PFSK-1 (cell line): ENCODE results near the gene RAB6A.

ENCODE experiments used
- FOXP2 ChIP-seq: optimal IDR thresholded peaks from 2 replicates; pipeline ENCODE3; 2011; ENCODE audit warnings: borderline replicate concordance, control low read depth, inconsistent platforms; ENCODE audit not compliant: insufficient read depth; ENCODE audit errors: extremely low read length, extremely low read depth
- POLR2AphosphoS5 ChIP-seq: IDR thresholded peaks from 2 replicates; pipeline ENCODE4 v1.6.1; 2012; ENCODE audit warnings: low read depth, mild to moderate bottlenecking, control low read depth, low read length, moderate library complexity
- TF ChIP-seq, protein P1 (sequence below), 2 experiments: IDR thresholded peaks; 2 replicates each; pipeline versions ENCODE4 v1.6.1 to v1.8.0; 2011 to 2012; ENCODE audit warnings: low read depth in 2 of 2, low read length in 2 of 2, control low read depth in 1 of 2, inconsistent platforms in 1 of 2, mild to moderate bottlenecking in 1 of 2, moderate library complexity in 1 of 2; ENCODE audit not compliant: insufficient read depth in 1 of 2

DNA sequence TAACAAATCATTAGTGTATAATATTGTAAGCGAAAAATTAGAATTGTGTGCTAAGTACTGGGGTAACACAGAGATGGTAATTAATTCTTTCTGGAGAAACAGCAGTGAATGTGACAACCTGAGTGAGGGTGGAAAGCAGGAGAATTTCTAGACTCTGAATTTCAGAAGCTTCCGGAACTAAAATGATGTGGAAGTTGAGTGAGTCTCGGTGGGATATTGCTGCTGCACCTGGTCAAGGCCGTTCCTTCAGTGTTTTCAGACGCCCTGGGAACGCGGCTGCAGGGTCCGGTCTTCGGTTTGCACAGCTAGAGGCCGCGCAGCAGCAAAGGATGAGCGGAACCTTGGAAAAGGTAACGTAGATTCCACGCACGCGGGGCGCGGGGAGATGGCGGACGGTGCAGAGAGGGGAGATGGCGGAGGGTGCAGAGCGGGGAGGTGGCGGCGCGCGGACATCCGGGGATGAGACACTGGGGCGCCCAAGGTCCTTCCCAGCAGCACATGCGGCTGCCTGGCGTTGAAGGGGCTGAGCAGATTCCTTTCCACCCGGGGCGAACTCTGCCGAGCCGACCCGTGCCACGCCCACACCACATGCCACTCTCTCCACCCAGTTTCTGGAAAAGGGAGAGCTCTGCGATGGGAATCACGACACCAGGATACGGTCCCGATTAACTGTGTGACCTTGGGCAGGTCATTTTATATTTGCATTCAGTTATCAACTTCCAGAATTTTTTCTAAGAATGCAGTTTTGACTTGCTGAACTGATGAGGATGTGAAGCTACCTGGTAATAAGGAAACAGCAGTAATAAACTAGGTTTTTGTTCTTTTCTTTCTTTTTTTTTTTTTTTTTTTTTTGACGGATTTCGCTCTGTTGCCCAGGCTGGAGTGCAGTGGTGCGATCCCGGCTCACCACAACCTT lies 27.0 kb upstream of the RAB6A start, which contains the start of gene MRPL48:
- TF ChIP-seq POLR2AphosphoS5 (peak; percentile 99), FOXP2 (peak; percentile 56)
- TF ChIP-seq, protein P1, sequence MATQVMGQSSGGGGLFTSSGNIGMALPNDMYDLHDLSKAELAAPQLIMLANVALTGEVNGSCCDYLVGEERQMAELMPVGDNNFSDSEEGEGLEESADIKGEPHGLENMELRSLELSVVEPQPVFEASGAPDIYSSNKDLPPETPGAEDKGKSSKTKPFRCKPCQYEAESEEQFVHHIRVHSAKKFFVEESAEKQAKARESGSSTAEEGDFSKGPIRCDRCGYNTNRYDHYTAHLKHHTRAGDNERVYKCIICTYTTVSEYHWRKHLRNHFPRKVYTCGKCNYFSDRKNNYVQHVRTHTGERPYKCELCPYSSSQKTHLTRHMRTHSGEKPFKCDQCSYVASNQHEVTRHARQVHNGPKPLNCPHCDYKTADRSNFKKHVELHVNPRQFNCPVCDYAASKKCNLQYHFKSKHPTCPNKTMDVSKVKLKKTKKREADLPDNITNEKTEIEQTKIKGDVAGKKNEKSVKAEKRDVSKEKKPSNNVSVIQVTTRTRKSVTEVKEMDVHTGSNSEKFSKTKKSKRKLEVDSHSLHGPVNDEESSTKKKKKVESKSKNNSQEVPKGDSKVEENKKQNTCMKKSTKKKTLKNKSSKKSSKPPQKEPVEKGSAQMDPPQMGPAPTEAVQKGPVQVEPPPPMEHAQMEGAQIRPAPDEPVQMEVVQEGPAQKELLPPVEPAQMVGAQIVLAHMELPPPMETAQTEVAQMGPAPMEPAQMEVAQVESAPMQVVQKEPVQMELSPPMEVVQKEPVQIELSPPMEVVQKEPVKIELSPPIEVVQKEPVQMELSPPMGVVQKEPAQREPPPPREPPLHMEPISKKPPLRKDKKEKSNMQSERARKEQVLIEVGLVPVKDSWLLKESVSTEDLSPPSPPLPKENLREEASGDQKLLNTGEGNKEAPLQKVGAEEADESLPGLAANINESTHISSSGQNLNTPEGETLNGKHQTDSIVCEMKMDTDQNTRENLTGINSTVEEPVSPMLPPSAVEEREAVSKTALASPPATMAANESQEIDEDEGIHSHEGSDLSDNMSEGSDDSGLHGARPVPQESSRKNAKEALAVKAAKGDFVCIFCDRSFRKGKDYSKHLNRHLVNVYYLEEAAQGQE (IDR thresholded peaks at IDR 0.05; ENCODE audit: insufficient read depth in 1 of 2, low read depth in 2 of 2, low read length in 2 of 2), result peak; percentile 33 to 67; a peak in 2 of 4 replicates
